Measurements from ENCODE around the gene AGPAT1. TPM values are rescaled to one million over a fixed set of nuclear protein-coding genes. Genes with fewer than 3 reads are reported as not detected.

Gene AGPAT1
- polyA plus RNA-seq, 3 donors: 9.9 to 34.4 (median 11.3) TPM

GRCh38 chr6:32174416-32174815, 1.5 kb downstream of the AGPAT1 start:
- Mint-ChIP-seq H3K27ac (no peak overlapping the region), H3K4me1 (peaks cover 54% of the 10 kb centered on the region), H3K9me3 (no peaks in the 10 kb centered on the region), H3K36me3 (peaks cover 20% of the 10 kb centered on the region in 2 donors), H3K27me3 (ENCODE audit: low read depth in 3 of 3) (peaks cover 0 to 2% (median 1%) of the 10 kb centered on the region in 3 donors), H3K4me3 (no peak overlapping the region)
- Histone ChIP-seq H3K36me3 (replicated peaks in 1 of 2; ENCODE audit: control insufficient read depth in 1 of 2, insufficient read depth in 2 of 2, low read length in 2 of 2) (peaks cover 18 to 20% of the 10 kb centered on the region in 2 donors), H3K4me1 (ENCODE audit: control insufficient read depth in 1 of 2, insufficient read depth in 2 of 2, low read length in 2 of 2) (peaks cover 42 to 53% of the 10 kb centered on the region in 2 donors), H3K79me2 (ENCODE audit: insufficient read depth, low read length) (peaks cover 36% of the 10 kb centered on the region), H2AFZ (ENCODE audit: insufficient read depth, low read depth, low read length, poor library complexity, severe bottlenecking) (no peak overlapping the region), H4K20me1 (ENCODE audit: insufficient read depth, low read length) (no peaks in the 10 kb centered on the region), H3K4me3 (replicated peaks in 1 of 3; ENCODE audit: low read depth in 2 of 3, low read length in 3 of 3) (no peak overlapping the region), H3K9me3 (replicated peaks in 1 of 2; ENCODE audit: control insufficient read depth in 1 of 2, insufficient read depth in 1 of 2, low read length in 2 of 2) (no peaks in the 10 kb centered on the region), H3K9ac (ENCODE audit: insufficient read depth, low read length, poor library complexity, severe bottlenecking) (no peak overlapping the region), H3K27me3 (ENCODE audit: control insufficient read depth in 2 of 2, insufficient read depth in 2 of 2, low read length in 2 of 2) (no peaks in the 10 kb centered on the region), H3K27ac (ENCODE audit: low read depth in 1 of 2, low read length in 2 of 2) (no peak overlapping the region), H3K4me2 (replicated peaks; ENCODE audit: extremely low read depth, low read length, poor library complexity, severe bottlenecking) (no peak overlapping the region)
- DNase-seq: no peak
- no CpG with 5 or more reads among the region's 1 CpG for WGBS (ENCODE audit: insufficient coverage)
- intact Hi-C loops (cut with micrococcal nuclease): loop anchor here in 1 of 2 donors (2.0 kb wide), 1 partner anchor 20 kb away; the partner anchor contains the start of gene PPT2
- TF ChIP-seq, protein P1, sequence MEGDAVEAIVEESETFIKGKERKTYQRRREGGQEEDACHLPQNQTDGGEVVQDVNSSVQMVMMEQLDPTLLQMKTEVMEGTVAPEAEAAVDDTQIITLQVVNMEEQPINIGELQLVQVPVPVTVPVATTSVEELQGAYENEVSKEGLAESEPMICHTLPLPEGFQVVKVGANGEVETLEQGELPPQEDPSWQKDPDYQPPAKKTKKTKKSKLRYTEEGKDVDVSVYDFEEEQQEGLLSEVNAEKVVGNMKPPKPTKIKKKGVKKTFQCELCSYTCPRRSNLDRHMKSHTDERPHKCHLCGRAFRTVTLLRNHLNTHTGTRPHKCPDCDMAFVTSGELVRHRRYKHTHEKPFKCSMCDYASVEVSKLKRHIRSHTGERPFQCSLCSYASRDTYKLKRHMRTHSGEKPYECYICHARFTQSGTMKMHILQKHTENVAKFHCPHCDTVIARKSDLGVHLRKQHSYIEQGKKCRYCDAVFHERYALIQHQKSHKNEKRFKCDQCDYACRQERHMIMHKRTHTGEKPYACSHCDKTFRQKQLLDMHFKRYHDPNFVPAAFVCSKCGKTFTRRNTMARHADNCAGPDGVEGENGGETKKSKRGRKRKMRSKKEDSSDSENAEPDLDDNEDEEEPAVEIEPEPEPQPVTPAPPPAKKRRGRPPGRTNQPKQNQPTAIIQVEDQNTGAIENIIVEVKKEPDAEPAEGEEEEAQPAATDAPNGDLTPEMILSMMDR (IDR thresholded peaks at IDR 0.05): no peak

DNA sequence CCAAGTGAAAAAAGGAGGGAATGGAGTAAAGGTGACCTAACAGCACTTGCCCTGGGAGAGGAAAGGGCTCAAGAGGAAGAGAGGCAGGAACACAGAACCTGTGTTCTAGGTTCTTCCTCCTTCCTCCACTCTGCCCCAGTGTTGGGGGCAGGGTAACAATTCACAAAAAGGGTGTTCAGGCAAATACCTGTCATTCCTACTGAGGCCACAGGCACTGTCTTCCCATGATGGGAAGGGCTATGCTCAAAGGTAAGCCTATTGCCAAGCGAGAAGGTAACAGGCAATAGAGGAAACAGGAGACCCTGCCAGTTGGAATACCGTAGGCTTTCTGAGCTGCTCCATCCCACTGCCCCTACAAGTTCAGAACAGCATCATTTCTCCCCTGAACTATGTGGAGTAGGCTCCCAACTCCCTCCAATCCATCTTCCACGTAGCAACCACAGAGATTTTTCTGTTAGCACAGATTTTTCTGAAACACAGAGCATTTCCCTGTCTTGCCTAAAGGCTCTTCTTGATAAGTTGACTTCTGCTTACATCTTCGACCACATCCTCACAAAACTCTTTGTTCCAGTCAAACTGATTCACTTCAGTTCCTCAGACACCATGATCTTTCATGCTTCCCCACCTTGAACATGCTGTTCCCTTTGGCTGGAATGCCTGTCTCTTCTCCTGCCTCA, 2.7 kb downstream of the AGPAT1 start:
- Histone ChIP-seq H3K4me2 (replicated peaks; ENCODE audit: extremely low read depth, low read length, poor library complexity, severe bottlenecking) (no peak overlapping the region), H3K27me3 (ENCODE audit: control insufficient read depth in 2 of 2, insufficient read depth in 2 of 2, low read length in 2 of 2) (no peaks in the 10 kb centered on the region), H3K36me3 (replicated peaks in 1 of 2; ENCODE audit: control insufficient read depth in 1 of 2, insufficient read depth in 2 of 2, low read length in 2 of 2) (peaks cover 27 to 32% of the 10 kb centered on the region in 2 donors), H2AFZ (ENCODE audit: insufficient read depth, low read depth, low read length, poor library complexity, severe bottlenecking) (no peak overlapping the region), H3K4me3 (replicated peaks in 1 of 3; ENCODE audit: low read depth in 2 of 3, low read length in 3 of 3) (no peak overlapping the region), H4K20me1 (ENCODE audit: insufficient read depth, low read length) (no peaks in the 10 kb centered on the region), H3K4me1 (ENCODE audit: control insufficient read depth in 1 of 2, insufficient read depth in 2 of 2, low read length in 2 of 2) (peaks cover 33 to 43% of the 10 kb centered on the region in 2 donors), H3K9me3 (replicated peaks in 1 of 2; ENCODE audit: control insufficient read depth in 1 of 2, insufficient read depth in 1 of 2, low read length in 2 of 2) (no peaks in the 10 kb centered on the region), H3K79me2 (ENCODE audit: insufficient read depth, low read length) (peaks cover 24% of the 10 kb centered on the region), H3K9ac (ENCODE audit: insufficient read depth, low read length, poor library complexity, severe bottlenecking) (no peak overlapping the region), H3K27ac (ENCODE audit: low read depth in 1 of 2, low read length in 2 of 2) (no peak overlapping the region)
- peaks cover 26 to 31% of the 10 kb centered on the region in 2 donors for H3K36me3 Mint-ChIP-seq
- no peaks in the 10 kb centered on the region for H3K9me3 Mint-ChIP-seq
- TF ChIP-seq, protein P1 (IDR thresholded peaks at IDR 0.05): no peak
- H3K27ac Mint-ChIP-seq: peak overlapping the region in 4 of 7 donors; percentile 30 to 57 (median 44)
- DNase-seq: no peak
- intact Hi-C loops (cut with micrococcal nuclease): no loop called here
- peaks cover 44% of the 10 kb centered on the region for H3K4me1 Mint-ChIP-seq
- 43% methylated on average over 3 of the region's 4 CpGs for WGBS (ENCODE audit: insufficient coverage)
- H3K27me3 Mint-ChIP-seq (ENCODE audit: low read depth in 3 of 3): peaks cover 0 to 2% (median 1%) of the 10 kb centered on the region in 3 donors
- H3K4me3 Mint-ChIP-seq: no peak overlapping the region
